Endothelial cell of umbilical vein (primary cell): ENCODE measurements around the gene CHST3. TPM values are rescaled to one million over a fixed set of nuclear protein-coding genes. Genes with fewer than 3 reads are reported as not detected.

ENCODE experiments used
- Bru-seq: library from RNA; stranded (reverse); fragments of 400-500 nt; gene quantifications from one replicate; lab custom pipeline; 2021; lab: Mats Ljungman, UMichigan
- BruChase-seq, 2 experiments: library from RNA; stranded (reverse); fragments of 400-500 nt; gene quantifications; one replicate each; lab custom pipeline; 2021; lab: Mats Ljungman, UMichigan
- BruUV-seq: library from RNA; stranded (reverse); fragments of 400-500 nt; replicated peaks from 2 replicates; lab custom pipeline; 2021; lab: Mats Ljungman, UMichigan
- CTCF ChIA-PET: fragments of 300-600, 350-600 bp; sonication (Branson Sonifier 250); formaldehyde crosslinking; loops from one replicate; lab custom pipeline; 2021; ENCODE audit warnings: antibody characterized with exemption, inconsistent platforms; lab: Charles Lee
- POLR2A ChIA-PET: fragments of 300-600, 350-600 bp; sonication (Branson Sonifier 250); formaldehyde crosslinking; loops from one replicate; lab custom pipeline; 2021; ENCODE audit warnings: antibody characterized with exemption, inconsistent platforms; lab: Charles Lee
- DNase-seq: peaks from one replicate; pipeline ENCODE4 v3.0.0-alpha.2; 2011; ENCODE audit warnings: low read depth, low spot score
- FAIRE-seq: peaks from 2 replicates; lab custom pipeline; 2011; peaks lifted over from hg19 to GRCh38; lab: Jason Lieb, UNC
- H2AFZ ChIP-seq: 2 replicates; pipeline ENCODE4 v1.6.0; 2012; ENCODE audit warnings: low read depth, low read length, control low read depth, inconsistent platforms
- H3K27ac ChIP-seq: 2 replicates; pipeline ENCODE4 v1.5.1; 2011; ENCODE audit warnings: low read depth, mild to moderate bottlenecking, control low read depth, low read length, moderate library complexity; ENCODE audit not compliant: insufficient read depth
- H3K27me3 ChIP-seq, 2 experiments: 2 replicates each; pipeline versions ENCODE4 v1.6.0 to v1.6.1; 2011; ENCODE audit warnings: low read length in 2 of 2, mixed read lengths in 1 of 2; ENCODE audit not compliant: control insufficient read depth in 2 of 2, insufficient read depth in 2 of 2
- H3K36me3 ChIP-seq, 2 experiments: 2 replicates in 1 of 2; 3 replicates in 1 of 2; pipeline ENCODE4 v1.5.1; 2011; ENCODE audit warnings: low read length in 2 of 2, mild to moderate bottlenecking in 1 of 2, moderate library complexity in 1 of 2; ENCODE audit not compliant: control insufficient read depth in 2 of 2, insufficient read depth in 2 of 2; ENCODE audit errors: extremely low read depth in 1 of 2
- H3K4me1 ChIP-seq: 3 replicates; pipeline ENCODE4 v1.5.1; 2011; ENCODE audit warnings: mild to moderate bottlenecking, low read length; ENCODE audit not compliant: control insufficient read depth, insufficient read depth; ENCODE audit errors: extremely low read depth
- H3K4me2 ChIP-seq: 2 replicates; pipeline ENCODE4 v1.6.1; 2011; ENCODE audit warnings: low read length, control low read depth, mixed read lengths; ENCODE audit not compliant: insufficient read depth
- H3K4me3 ChIP-seq, 3 experiments: fragments of 200-600 bp in 1 of 3; sonication (generic), shearing (Covaris generic) in 1 of 3; replicated peaks in 1 of 3; 2 replicates each; pipeline ENCODE4 v1.5.1; 2011 to 2016; ENCODE audit warnings: control low read depth in 3 of 3, low read length in 3 of 3, mild to moderate bottlenecking in 2 of 3, inconsistent platforms in 1 of 3, low read depth in 1 of 3, moderate library complexity in 1 of 3; ENCODE audit not compliant: insufficient read depth in 1 of 3
- H3K79me2 ChIP-seq: 2 replicates; pipeline ENCODE4 v1.6.0; 2012; ENCODE audit warnings: low read length, inconsistent platforms; ENCODE audit not compliant: control insufficient read depth, insufficient read depth
- H3K9ac ChIP-seq: replicated peaks from 2 replicates; pipeline ENCODE3; 2011; ENCODE audit warnings: low read length, control low read depth; ENCODE audit not compliant: insufficient read depth; ENCODE audit errors: extremely low read depth
- H3K9me1 ChIP-seq: replicated peaks from 3 replicates; pipeline ENCODE4 v1.6.0; 2011; ENCODE audit warnings: mild to moderate bottlenecking, low read length; ENCODE audit not compliant: control insufficient read depth, insufficient read depth; ENCODE audit errors: extremely low read depth
- H3K9me3 ChIP-seq: replicated peaks from 2 replicates; pipeline ENCODE4 v1.5.1; 2012; ENCODE audit warnings: low read length, inconsistent platforms; ENCODE audit not compliant: control insufficient read depth, insufficient read depth
- H4K20me1 ChIP-seq: replicated peaks from 2 replicates; pipeline ENCODE3; 2011; ENCODE audit warnings: mild to moderate bottlenecking, low read length; ENCODE audit not compliant: control insufficient read depth, insufficient read depth; ENCODE audit errors: extremely low read depth
- CTCF ChIP-seq, 2 donors: IDR thresholded peaks; 1 replicate in 1 of 2; 2 replicates in 1 of 2; pipeline ENCODE4 v1.5.1; 2011; ENCODE audit warnings: low read length in 2 of 2, mild to moderate bottlenecking in 2 of 2, moderate library complexity in 2 of 2, control low read depth in 1 of 2, inconsistent platforms in 1 of 2, low read depth in 1 of 2; ENCODE audit not compliant: insufficient read depth in 1 of 2; ENCODE audit errors: extremely low read depth in 1 of 2
- EZH2 ChIP-seq: IDR thresholded peaks from 2 replicates; pipeline ENCODE4 v1.6.1; 2012; ENCODE audit warnings: borderline replicate concordance, low read depth, mild to moderate bottlenecking, moderate library complexity, low read length, inconsistent platforms; ENCODE audit not compliant: severe bottlenecking
- FOS ChIP-seq: IDR thresholded peaks from 2 replicates; pipeline ENCODE4 v1.6.1; 2011; ENCODE audit warnings: mild to moderate bottlenecking, low read length, moderate library complexity, borderline replicate concordance; ENCODE audit not compliant: insufficient read depth
- GATA2 ChIP-seq: IDR thresholded peaks from 2 replicates; pipeline ENCODE4 v1.7.0; 2011; ENCODE audit warnings: low read depth, mild to moderate bottlenecking, moderate library complexity, mixed read lengths, low read length; ENCODE audit not compliant: insufficient read length, insufficient read depth
- JUN ChIP-seq: IDR thresholded peaks from 2 replicates; pipeline ENCODE4 v1.6.1; 2011; ENCODE audit warnings: borderline replicate concordance, low read depth; ENCODE audit not compliant: insufficient read length, insufficient read depth
- MAX ChIP-seq: IDR thresholded peaks from 2 replicates; pipeline ENCODE4 v1.6.1; 2011; ENCODE audit not compliant: insufficient read depth, insufficient read length
- MYC ChIP-seq: IDR thresholded peaks from one replicate; pipeline ENCODE4 v1.6.1; 2011; ENCODE audit warnings: mild to moderate bottlenecking, low read depth, low read length
- POLR2A ChIP-seq: IDR thresholded peaks from 2 replicates; pipeline ENCODE4 v1.6.1; 2012; ENCODE audit warnings: low read depth, mild to moderate bottlenecking, control low read depth, low read length
- POLR2AphosphoS5 ChIP-seq: IDR thresholded peaks from 2 replicates; pipeline ENCODE4 v1.6.1; 2012; ENCODE audit warnings: low read depth, mild to moderate bottlenecking, control low read depth, low read length, moderate library complexity; ENCODE audit not compliant: insufficient read depth
- dilution Hi-C: fragments of 300-500 bp; cut with MboI; formaldehyde crosslinking; loops from one replicate; pipeline ENCODE4 v1.15.0; 2019; ENCODE audit warnings: low sequenced_read_pairs; ENCODE audit not compliant: extremely low pct_ligation_motif_present
- intact Hi-C: fragments of 100-400 bp; cut with micrococcal nuclease; formaldehyde crosslinking; loops from one replicate; pipeline ENCODE4 v1.10.0; 2022
- long read RNA-seq: library from polyadenylated mRNA; stranded (forward); transcript quantifications from one replicate; pipeline ENCODE4 v2.0.0, GENCODE V29; 2021
- polyA minus RNA-seq, 3 experiments: library from RNA; depleted of rRNA, polyadenylated mRNA; stranded (reverse); fragments of >200 nt; gene quantifications; 1 replicate in 1 of 3; 2 replicates in 2 of 3; pipeline ENCODE4 v1.2.3, GENCODE V29; 2011
- polyA plus RNA-seq, 4 experiments: library from polyadenylated mRNA; depleted of rRNA in 3 of 4; stranded (reverse) in 3 of 4; unstranded in 1 of 4; fragments of >200 nt; gene quantifications; 2 replicates each; pipeline versions ENCODE4 v1.2.1 to v1.2.3, GENCODE V29; 2011 to 2012; ENCODE audit warnings: missing spikeins in 1 of 4
- total RNA-seq: library from RNA; stranded (reverse); gene quantifications from 2 replicates; pipeline ENCODE4 v1.2.3, GENCODE V29; 2021

CHST3 gene
- 10.0 and 11.5 TPM in 2 replicates for total RNA-seq
- 5.5 and 6.0 TPM in 2 replicates for polyA plus RNA-seq
- 5.4 and 5.5 TPM in 2 replicates for polyA plus RNA-seq (2011; cell fraction: cytosol; rRNA removed)
- polyA plus RNA-seq (2011; cell fraction: nucleus; rRNA removed), result 4.6 TPM in 2 replicates
- 6.2 and 6.4 TPM in 2 replicates for polyA plus RNA-seq (2012)
- 11.7 and 12.7 TPM in 2 replicates for polyA minus RNA-seq
- 10.8 TPM for polyA minus RNA-seq (2011; cell fraction: cytosol; rRNA and poly(A)+ RNA removed)
- polyA minus RNA-seq (2011; cell fraction: nucleus; rRNA and poly(A)+ RNA removed), result 4.2 and 4.7 TPM in 2 replicates
- percentile 53 among the genes with signal in this experiment for Bru-seq, nascent RNA
- BruChase-seq, experiment 1, labeled RNA remaining after a 6-hour chase, result percentile 51 among the genes with signal in this experiment
- percentile 56 among the genes with signal in this experiment for BruChase-seq, experiment 2, labeled RNA remaining after a 2-hour chase
- long read RNA-seq, full-length matches to known transcripts, result 1 of 6 reads
- long read RNA-seq, partial matches to known transcripts, result 0 of 6 reads
- long read RNA-seq, other reads (novel, unspliced or antisense), result 5 of 6 reads

GRCh38 chr10:71964098-71964742 is at the start of gene CHST3:
Gene CHST3, plus strand, starts transcription at chr10:71964395. Its CDS starts 41,448 bp downstream, at chr10:72005843.
- POLR2A ChIA-PET, result no interaction called here
- TF ChIP-seq FOS (no peak), GATA2 (no peak), MAX (no peak), EZH2 (no peak), MYC (no peak), POLR2A (peak; percentile 18), POLR2AphosphoS5 (peak; percentile 44), CTCF (IDR thresholded peaks at IDR 0.05; ENCODE audit: extremely low read depth in 1 of 2, insufficient read depth in 1 of 2, low read depth in 1 of 2, low read length in 2 of 2) (no peak), JUN (no peak)
- no peaks in the 10 kb centered on the region for H4K20me1 ChIP-seq
- CTCF ChIA-PET, result interaction anchor here (0.7 to 3.0 kb wide), 9 partner anchors 8 to 376 kb away, joined by 3 to 17 read pairs (median 3); no protein-coding TSS in a partner anchor
- H3K9ac ChIP-seq, result peak within 1 kb of the TSS; percentile 79
- H3K36me3 ChIP-seq, result no peaks in the 10 kb centered on the region
- no TSS peak for BruUV-seq
- no peaks in the 10 kb centered on the region for H3K27me3 ChIP-seq
- H3K79me2 ChIP-seq, result peaks cover 27% of the 10 kb centered on the region
- H3K4me1 ChIP-seq, result peaks cover 18% of the 10 kb centered on the region
- peak within 1 kb of the TSS; percentile 76 for H3K4me2 ChIP-seq
- dilution Hi-C loops, result no loop called here
- no peaks in the 10 kb centered on the region for H3K9me3 ChIP-seq
- H2AFZ ChIP-seq, result peak within 1 kb of the TSS; percentile 63
- DNase-seq (peak; percentile 62), FAIRE-seq (peak; percentile 48)
- H3K4me3 ChIP-seq, result peak within 1 kb of the TSS; percentile 21 to 57 (median 55)
- intact Hi-C loops, result no loop called here
- H3K27ac ChIP-seq, result peak within 1 kb of the TSS; percentile 60
- no peaks in the 10 kb centered on the region for H3K9me1 ChIP-seq
